A172 (cell line): ENCODE measurements around the gene TBC1D14. TPM values are rescaled to one million over a fixed set of nuclear protein-coding genes. Genes with fewer than 3 reads are reported as not detected.
"Not testable (repeated sequence)": the region's sequence is repeated elsewhere in the genome, so short reads cannot be mapped to it uniquely, and the experiment has no call there.

Experiments used
- DNase-seq: peaks from one replicate; pipeline ENCODE4 v3.0.0-alpha.2; 2015; ENCODE audit warnings: low spot score
- total RNA-seq: library from RNA; depleted of rRNA; stranded (reverse); fragments of >200 nt; shearing (Covaris generic); gene quantifications from 2 replicates; pipeline ENCODE4 v1.2.3, GENCODE V29; 2014

The TBC1D14 gene
- total RNA-seq, 1 experiment from 2014 or later: 59.1 TPM

GRCh38 chr4:6909970-6910339 lies 329 bp downstream of the TBC1D14 start:
- no peak for DNase-seq

GRCh38 chr4:6910340-6910959 lies 824 bp downstream of the TBC1D14 start:
- DNase-seq: no peak

GRCh38 chr4:6910960-6911874 lies 1.6 kb downstream of the TBC1D14 start:
- DNase-seq: no peak

GRCh38 chr4:6911917-6912316 lies 2.3 kb downstream of the TBC1D14 start:
- not testable (repeated sequence) for DNase-seq

GRCh38 chr4:6912441-6912840 lies 2.8 kb downstream of the TBC1D14 start:
- no peak for DNase-seq

- DNase-seq: no peak
Observed at GRCh38 chr4:6913350-6913905, 3.8 kb downstream of the TBC1D14 start.

GRCh38 chr4:6914448-6914847 lies 4.8 kb downstream of the TBC1D14 start:
- DNase-seq: no peak

GRCh38 chr4:6915041-6916005 lies 5.7 kb downstream of the TBC1D14 start:
- DNase-seq: no peak

GRCh38 chr4:6916069-6916586 lies 6.5 kb downstream of the TBC1D14 start:
- DNase-seq: no peak

- peak; percentile 74 for DNase-seq
Observed at GRCh38 chr4:6916587-6917460, 7.2 kb downstream of the TBC1D14 start.

- peak; percentile 19 for DNase-seq
Observed at GRCh38 chr4:6917461-6918271, 8.0 kb downstream of the TBC1D14 start.

GRCh38 chr4:6918338-6918737 lies 8.7 kb downstream of the TBC1D14 start:
- DNase-seq: no peak

- no peak for DNase-seq
Observed at GRCh38 chr4:6920171-6920570, 10.5 kb downstream of the TBC1D14 start.

GRCh38 chr4:6923507-6923906 lies 13.9 kb downstream of the TBC1D14 start:
- no peak for DNase-seq

- no peak for DNase-seq
Observed at GRCh38 chr4:6924361-6924779, 14.7 kb downstream of the TBC1D14 start.

- DNase-seq: no peak
Observed at GRCh38 chr4:6925357-6925836, 15.8 kb downstream of the TBC1D14 start.

GRCh38 chr4:6926081-6926480 lies 16.5 kb downstream of the TBC1D14 start:
- DNase-seq: no peak

GRCh38 chr4:6926681-6927478 lies 17.3 kb downstream of the TBC1D14 start:
- peak; percentile 26 for DNase-seq

- no peak for DNase-seq
Observed at GRCh38 chr4:6928081-6928480, 18.5 kb downstream of the TBC1D14 start.
